H9 (cell line): Measurements from ENCODE around the gene ADRB1. TPM values are rescaled to one million over a fixed set of nuclear protein-coding genes. Genes with fewer than 3 reads are reported as not detected.

Experiments used
- DNase-seq: peaks from one replicate; pipeline ENCODE4 v3.0.0-alpha.2; 2017
- H2AFZ ChIP-seq: one replicate; pipeline ENCODE4 v1.6.1; 2013; ENCODE audit warnings: mild to moderate bottlenecking, low read length, control low read depth, moderate library complexity
- H2AK5ac ChIP-seq: 2 replicates; pipeline ENCODE4 v1.6.1; 2013; ENCODE audit warnings: low read length, control low read depth, mixed read lengths; ENCODE audit not compliant: insufficient read length
- H2BK120ac ChIP-seq: one replicate; pipeline ENCODE4 v1.6.1; 2013; ENCODE audit warnings: low read depth, mild to moderate bottlenecking, low read length, control low read depth, inconsistent platforms; ENCODE audit not compliant: poor library complexity, severe bottlenecking
- H2BK12ac ChIP-seq: 2 replicates; pipeline ENCODE4 v1.6.1; 2013; ENCODE audit warnings: low read length, control low read depth, mixed read lengths, low read depth; ENCODE audit not compliant: insufficient read length
- H2BK15ac ChIP-seq: 2 replicates; pipeline ENCODE4 v1.6.1; 2013; ENCODE audit warnings: low read depth, low read length, control low read depth
- H2BK20ac ChIP-seq: one replicate; pipeline ENCODE4 v1.6.1; 2013; ENCODE audit warnings: low read depth, mild to moderate bottlenecking, low read length, control low read depth, inconsistent platforms; ENCODE audit not compliant: poor library complexity, severe bottlenecking
- H2BK5ac ChIP-seq: 2 replicates; pipeline ENCODE4 v1.6.1; 2013; ENCODE audit warnings: low read length, control low read depth, mixed read lengths; ENCODE audit not compliant: insufficient read length
- H3K14ac ChIP-seq: 2 replicates; pipeline ENCODE4 v1.6.1; 2013; ENCODE audit warnings: low read length, control low read depth; ENCODE audit not compliant: insufficient read depth
- H3K18ac ChIP-seq: 2 replicates; pipeline ENCODE4 v1.6.1; 2013; ENCODE audit warnings: low read depth, mild to moderate bottlenecking, mixed read lengths, low read length, control low read depth; ENCODE audit not compliant: insufficient read length
- H3K23ac ChIP-seq: 2 replicates; pipeline ENCODE4 v1.6.1; 2013; ENCODE audit warnings: low read length, control low read depth, mixed read lengths, low read depth; ENCODE audit not compliant: insufficient read length
- H3K23me2 ChIP-seq: 2 replicates; pipeline ENCODE4 v1.6.1; 2013; ENCODE audit warnings: low read depth, mild to moderate bottlenecking, mixed read lengths, low read length, control low read depth; ENCODE audit not compliant: insufficient read length, poor library complexity, severe bottlenecking
- H3K27ac ChIP-seq: 2 replicates; pipeline ENCODE4 v1.5.1; 2013; ENCODE audit warnings: low read length, control low read depth, mixed read lengths, low read depth; ENCODE audit not compliant: insufficient read length
- H3K27me3 ChIP-seq: 2 replicates; pipeline ENCODE4 v1.6.1; 2013; ENCODE audit warnings: low read length, control low read depth, inconsistent platforms; ENCODE audit not compliant: insufficient read depth
- H3K4ac ChIP-seq: 2 replicates; pipeline ENCODE4 v1.6.1; 2013; ENCODE audit warnings: low read depth, mild to moderate bottlenecking, control low read depth, inconsistent platforms, low read length, moderate library complexity
- H3K4me1 ChIP-seq: 2 replicates; pipeline ENCODE4 v1.6.1; 2013; ENCODE audit warnings: low read length, control low read depth, inconsistent platforms; ENCODE audit not compliant: insufficient read depth
- H3K4me2 ChIP-seq: 2 replicates; pipeline ENCODE4 v1.6.1; 2013; ENCODE audit warnings: low read length, control low read depth, mixed read lengths; ENCODE audit not compliant: insufficient read length, insufficient read depth
- H3K56ac ChIP-seq: 2 replicates; pipeline ENCODE4 v1.6.1; 2013; ENCODE audit warnings: low read depth, mild to moderate bottlenecking, mixed read lengths, low read length, control low read depth; ENCODE audit not compliant: insufficient read length
- H3K79me1 ChIP-seq: 2 replicates; pipeline ENCODE4 v1.6.1; 2013; ENCODE audit warnings: low read depth, mild to moderate bottlenecking, moderate library complexity, low read length, control low read depth, inconsistent platforms; ENCODE audit not compliant: insufficient read depth, poor library complexity, severe bottlenecking
- H3K79me2 ChIP-seq: 2 replicates; pipeline ENCODE4 v1.6.1; 2013; ENCODE audit warnings: low read length, control low read depth, inconsistent platforms; ENCODE audit not compliant: insufficient read depth
- H3K9ac ChIP-seq: 2 replicates; pipeline ENCODE4 v1.6.1; 2013; ENCODE audit warnings: low read length, control low read depth, mixed read lengths; ENCODE audit not compliant: insufficient read length; ENCODE audit errors: extremely low read depth
- H3K9me3 ChIP-seq: one replicate; pipeline ENCODE4 v1.6.1; 2013; ENCODE audit warnings: low read depth, low read length, inconsistent platforms; ENCODE audit not compliant: control insufficient read depth
- H3T11ph ChIP-seq: one replicate; pipeline ENCODE4 v1.6.1; 2013; ENCODE audit warnings: mild to moderate bottlenecking, low read length, control low read depth, inconsistent platforms
- H4K20me1 ChIP-seq: one replicate; pipeline ENCODE4 v1.6.1; 2013; ENCODE audit not compliant: control insufficient read depth, insufficient read length, insufficient read depth
- H4K5ac ChIP-seq: 2 replicates; pipeline ENCODE4 v1.6.1; 2013; ENCODE audit warnings: low read depth, mild to moderate bottlenecking, mixed read lengths, low read length, control low read depth; ENCODE audit not compliant: insufficient read length
- H4K8ac ChIP-seq: replicated peaks from 2 replicates; pipeline ENCODE4 v1.6.1; 2013; ENCODE audit warnings: low read length, control low read depth, mixed read lengths, low read depth; ENCODE audit not compliant: insufficient read length
- H4K91ac ChIP-seq: 2 replicates; pipeline ENCODE4 v1.6.1; 2013; ENCODE audit warnings: low read depth, mild to moderate bottlenecking, moderate library complexity, mixed read lengths, low read length, control low read depth; ENCODE audit not compliant: insufficient read length
- H3K27ac Mint-ChIP-seq, 3 experiments: 2 replicates in 2 of 3; 3 replicates in 1 of 3; pipeline ENCODE4 v1.8.0; 2020 to 2021; ENCODE audit warnings: mixed read lengths in 3 of 3, mild to moderate bottlenecking in 1 of 3, moderate library complexity in 1 of 3
- H3K27me3 Mint-ChIP-seq: 2 replicates; pipeline ENCODE4 v1.8.0; 2021; ENCODE audit warnings: low read depth, mild to moderate bottlenecking, moderate library complexity, mixed read lengths
- H3K36me3 Mint-ChIP-seq, 3 experiments: 2 replicates in 2 of 3; 3 replicates in 1 of 3; pipeline ENCODE4 v1.8.0; 2020 to 2021; ENCODE audit warnings: low read depth in 3 of 3, mixed read lengths in 3 of 3; ENCODE audit not compliant: insufficient read depth in 1 of 3
- H3K4me1 Mint-ChIP-seq, 2 experiments: 2 replicates each; pipeline ENCODE4 v1.8.0; 2020; ENCODE audit warnings: mixed read lengths in 2 of 2
- H3K4me3 Mint-ChIP-seq, 2 experiments: 2 replicates in 1 of 2; 3 replicates in 1 of 2; pipeline ENCODE4 v1.8.0; 2020 to 2021; ENCODE audit warnings: mild to moderate bottlenecking in 2 of 2, mixed read lengths in 2 of 2, moderate library complexity in 1 of 2
- H3K9me3 Mint-ChIP-seq, 2 experiments: 2 replicates in 1 of 2; 3 replicates in 1 of 2; pipeline ENCODE4 v1.8.0; 2020; ENCODE audit warnings: mild to moderate bottlenecking in 2 of 2, mixed read lengths in 2 of 2, moderate library complexity in 1 of 2
- CTCF ChIP-seq: fragments of 200-600 bp; sonication (generic); conservative IDR thresholded peaks from 3 replicates; pipeline ENCODE4 v1.8.0; 2021; ENCODE audit warnings: antibody characterized with exemption, mild to moderate bottlenecking
- WGBS: extraction: QIAGEN DNeasy Blood & Tissue Kit; methylation state at CpG from one replicate; pipeline ENCODE4 v1.1.7; 2013; ENCODE audit warnings: missing lambda C conversion rate, low lambda C conversion rate, mixed read lengths; ENCODE audit not compliant: insufficient read length; ENCODE audit errors: extremely low coverage; 5-methylcytosine and 5-hydroxymethylcytosine counted together
- total RNA-seq: library from RNA; stranded (reverse); gene quantifications from 2 replicates; pipeline ENCODE4 v1.2.1, GENCODE V29; 2021

Gene ADRB1
- total RNA-seq, 1 experiment from 2014 or later, result 0.13 TPM

GRCh38 chr10:114046087-114046458 lies 2.4 kb downstream of the ADRB1 start:
- DNase-seq, result no peak

More at GRCh38 chr10:114046087-114046458, 2.4 kb downstream of the ADRB1 start:
- no peak overlapping the region for H3K56ac ChIP-seq
- H3K36me3 Mint-ChIP-seq, result no peaks in the 10 kb centered on the region; a peak in 1 of 7 replicates
- no peak overlapping the region for H3K4ac ChIP-seq
- H3K79me1 ChIP-seq, result no peaks in the 10 kb centered on the region
- H2AK5ac ChIP-seq, result no peak overlapping the region
- H3K27ac Mint-ChIP-seq, result no peak overlapping the region
- no peak overlapping the region for H3K9ac ChIP-seq
- no peak overlapping the region for H3K23ac ChIP-seq
- no peak overlapping the region for H3K27ac ChIP-seq
- no peak overlapping the region for H4K8ac ChIP-seq
- TF ChIP-seq CTCF, result no peak
- no peak overlapping the region for H3K18ac ChIP-seq
- no peak overlapping the region for H2BK120ac ChIP-seq
- H2BK5ac ChIP-seq, result no peak overlapping the region
- no peaks in the 10 kb centered on the region for H3K79me2 ChIP-seq
- no peak overlapping the region for H3K14ac ChIP-seq
- peaks cover 5 to 14% of the 10 kb centered on the region in 2 experiments; a peak in 3 of 4 replicates for H3K4me1 Mint-ChIP-seq
- no peaks in the 10 kb centered on the region for H3K4me1 ChIP-seq
- H3K9me3 Mint-ChIP-seq, result peaks cover 0 to 3% of the 10 kb centered on the region in 2 experiments; a peak in 2 of 5 replicates
- peaks cover 92% of the 10 kb centered on the region for H3K27me3 Mint-ChIP-seq
- H4K5ac ChIP-seq, result no peak overlapping the region
- H2AFZ ChIP-seq, result no peak overlapping the region
- no peak overlapping the region for H3K4me2 ChIP-seq
- H3K4me3 Mint-ChIP-seq, result peak overlapping the region in 1 of 2 experiments; percentile 24; a peak in 2 of 5 replicates
- no peak overlapping the region for H4K91ac ChIP-seq
- peaks cover 32% of the 10 kb centered on the region for H3K27me3 ChIP-seq
- no peak overlapping the region for H2BK15ac ChIP-seq
- WGBS, result no CpG with 5 or more reads among the region's 7 CpGs
- H4K20me1 ChIP-seq, result no peaks in the 10 kb centered on the region
- peaks cover 13% of the 10 kb centered on the region for H3K23me2 ChIP-seq
- H3T11ph ChIP-seq, result no peak overlapping the region
- H3K9me3 ChIP-seq, result no peaks in the 10 kb centered on the region
- H2BK20ac ChIP-seq, result no peak overlapping the region
- H2BK12ac ChIP-seq, result no peak overlapping the region
